ENCODE data around the gene GATB. TPM values are rescaled to one million over a fixed set of nuclear protein-coding genes. Genes with fewer than 3 reads are reported as not detected.

Gene GATB
- total RNA-seq, 5 donors from 2014 or later (not counting 1 experiment from before 2014, with no cell fraction given), result 9.6 to 15.3 (median 12.7) TPM

GRCh38 chr4:151721916-151722315, 38.9 kb downstream of the GATB start:
- no peaks in the 10 kb centered on the region for H3K27me3 Mint-ChIP-seq
- Histone ChIP-seq H3K4me3 (ENCODE audit: control insufficient read depth in 1 of 2, extremely low read depth in 1 of 2, low read length in 1 of 2) (no peak overlapping the region), H3K27me3 (replicated peaks in 1 of 2; ENCODE audit: control insufficient read depth in 2 of 2, extremely low read depth in 1 of 2, insufficient read depth in 2 of 2, low read length in 1 of 2) (no peaks in the 10 kb centered on the region), H3K27ac (ENCODE audit: low read length) (no peak overlapping the region), H3K9me3 (no peaks in the 10 kb centered on the region), H3K4me1 (ENCODE audit: control insufficient read depth in 1 of 2, extremely low read depth in 1 of 2, insufficient read depth in 2 of 2, low read length in 2 of 2) (peaks cover 0 to 3% of the 10 kb centered on the region in 2 experiments), H3K36me3 (ENCODE audit: control insufficient read depth in 2 of 2, extremely low read depth in 1 of 2, insufficient read depth in 1 of 2, low read length in 1 of 2) (peaks cover 3 to 6% of the 10 kb centered on the region in 2 donors)
- CTCF ChIA-PET, result interaction anchor here in 1 of 2 donors (0.5 kb wide), 1 partner anchor 409 kb away, joined by 4 read pairs; no protein-coding TSS in a partner anchor
- no peaks in the 10 kb centered on the region for H3K9me3 Mint-ChIP-seq
- peaks cover 46% of the 10 kb centered on the region for H3K36me3 Mint-ChIP-seq
- whole genome bisulfite sequencing (ENCODE audit: insufficient coverage), result 100% methylated on average over 1 of the region's 2 CpGs
- no peak for ATAC-seq (replicated peaks in 1 of 4)
- H3K4me1 Mint-ChIP-seq, result no peaks in the 10 kb centered on the region
- H3K27ac Mint-ChIP-seq, result no peak overlapping the region
- no peak overlapping the region for H3K4me3 Mint-ChIP-seq
- DNase-seq, result no peak
- POLR2A ChIA-PET, result no interaction called here

GRCh38 chr4:151721466-151721865, 39.3 kb downstream of the GATB start:
- no peaks in the 10 kb centered on the region for H3K4me1 Mint-ChIP-seq
- Histone ChIP-seq H3K4me3 (ENCODE audit: control insufficient read depth in 1 of 2, extremely low read depth in 1 of 2, low read length in 1 of 2) (no peak overlapping the region), H3K27me3 (replicated peaks in 1 of 2; ENCODE audit: control insufficient read depth in 2 of 2, extremely low read depth in 1 of 2, insufficient read depth in 2 of 2, low read length in 1 of 2) (no peaks in the 10 kb centered on the region), H3K27ac (ENCODE audit: low read length) (no peak overlapping the region), H3K4me1 (ENCODE audit: control insufficient read depth in 1 of 2, extremely low read depth in 1 of 2, insufficient read depth in 2 of 2, low read length in 2 of 2) (peaks cover 0 to 3% of the 10 kb centered on the region in 2 experiments), H3K9me3 (no peaks in the 10 kb centered on the region), H3K36me3 (ENCODE audit: control insufficient read depth in 2 of 2, extremely low read depth in 1 of 2, insufficient read depth in 1 of 2, low read length in 1 of 2) (peaks cover 3 to 6% of the 10 kb centered on the region in 2 donors)
- 91% methylated on average over 5 of the region's 7 CpGs for WGBS (ENCODE audit: insufficient coverage)
- no peaks in the 10 kb centered on the region for H3K27me3 Mint-ChIP-seq
- no peak for ATAC-seq (replicated peaks in 1 of 4)
- no peak overlapping the region for H3K4me3 Mint-ChIP-seq
- no peaks in the 10 kb centered on the region for H3K9me3 Mint-ChIP-seq
- ChIA-PET POLR2A (no interaction called here), CTCF (interaction anchor here in 1 of 2 donors (0.5 kb wide), 1 partner anchor 409 kb away, joined by 4 read pairs; no protein-coding TSS in a partner anchor)
- no peak overlapping the region for H3K27ac Mint-ChIP-seq
- DNase-seq, result no peak
- peaks cover 50% of the 10 kb centered on the region for H3K36me3 Mint-ChIP-seq

GRCh38 chr4:151719956-151720334, 40.9 kb downstream of the GATB start:
- 92% methylated on average over 6 of the region's 8 CpGs for WGBS (ENCODE audit: insufficient coverage)

GRCh38 chr4:151718984-151719955, 41.5 kb downstream of the GATB start:
- Mint-ChIP-seq H3K27me3 (no peaks in the 10 kb centered on the region), H3K36me3 (peaks cover 64% of the 10 kb centered on the region), H3K4me3 (no peak overlapping the region), H3K4me1 (no peaks in the 10 kb centered on the region), H3K9me3 (no peaks in the 10 kb centered on the region), H3K27ac (no peak overlapping the region)
- POLR2A ChIA-PET, result no interaction called here
- no peak overlapping the region for H3K27ac ChIP-seq (ENCODE audit: low read length)
- CTCF ChIA-PET, result interaction anchor here in 1 of 2 donors (0.6 kb wide), 1 partner anchor 1102 kb away, joined by 3 read pairs; no protein-coding TSS in a partner anchor
- H3K36me3 ChIP-seq (ENCODE audit: control insufficient read depth in 2 of 2, extremely low read depth in 1 of 2, insufficient read depth in 1 of 2, low read length in 1 of 2), result peaks cover 3 to 9% of the 10 kb centered on the region in 2 donors
- no peaks in the 10 kb centered on the region for H3K27me3 ChIP-seq (replicated peaks in 1 of 2; ENCODE audit: control insufficient read depth in 2 of 2, extremely low read depth in 1 of 2, insufficient read depth in 2 of 2, low read length in 1 of 2)
- no peak overlapping the region for H3K4me3 ChIP-seq (ENCODE audit: control insufficient read depth in 1 of 2, extremely low read depth in 1 of 2, low read length in 1 of 2)
- no peaks in the 10 kb centered on the region for H3K9me3 ChIP-seq
- H3K4me1 ChIP-seq (ENCODE audit: control insufficient read depth in 1 of 2, extremely low read depth in 1 of 2, insufficient read depth in 2 of 2, low read length in 2 of 2), result no peaks in the 10 kb centered on the region
- DNase-seq (no peak), ATAC-seq (replicated peaks in 1 of 4) (no peak)
- WGBS (ENCODE audit: insufficient coverage), result 94% methylated on average over 8 of the region's 19 CpGs

More at GRCh38 chr4:151719956-151720334, 40.9 kb downstream of the GATB start:
- Mint-ChIP-seq H3K27ac (no peak overlapping the region), H3K36me3 (peaks cover 60% of the 10 kb centered on the region), H3K9me3 (no peaks in the 10 kb centered on the region), H3K4me1 (no peaks in the 10 kb centered on the region), H3K27me3 (no peaks in the 10 kb centered on the region), H3K4me3 (no peak overlapping the region)
- DNase-seq (no peak), ATAC-seq (replicated peaks in 1 of 4) (no peak)
- H3K9me3 ChIP-seq, result no peaks in the 10 kb centered on the region
- H3K4me1 ChIP-seq (ENCODE audit: control insufficient read depth in 1 of 2, extremely low read depth in 1 of 2, insufficient read depth in 2 of 2, low read length in 2 of 2), result peaks cover 0 to under 1% of the 10 kb centered on the region in 2 experiments
- H3K36me3 ChIP-seq (ENCODE audit: control insufficient read depth in 2 of 2, extremely low read depth in 1 of 2, insufficient read depth in 1 of 2, low read length in 1 of 2), result peaks cover 3 to 9% of the 10 kb centered on the region in 2 donors
- H3K27me3 ChIP-seq (replicated peaks in 1 of 2; ENCODE audit: control insufficient read depth in 2 of 2, extremely low read depth in 1 of 2, insufficient read depth in 2 of 2, low read length in 1 of 2), result no peaks in the 10 kb centered on the region
- CTCF ChIA-PET, result no interaction called here
- no peak overlapping the region for H3K4me3 ChIP-seq (ENCODE audit: control insufficient read depth in 1 of 2, extremely low read depth in 1 of 2, low read length in 1 of 2)
- POLR2A ChIA-PET, result no interaction called here
- H3K27ac ChIP-seq (ENCODE audit: low read length), result no peak overlapping the region

GRCh38 chr4:151717909-151718628, 42.7 kb downstream of the GATB start:
- H3K27ac ChIP-seq (ENCODE audit: low read length), result no peak overlapping the region
- DNase-seq (no peak), ATAC-seq (replicated peaks in 1 of 4) (no peak)
- ChIA-PET CTCF (interaction anchor here in 1 of 2 donors (0.6 kb wide), 1 partner anchor 1100 kb away, joined by 3 read pairs; no protein-coding TSS in a partner anchor), POLR2A (no interaction called here)
- no peak overlapping the region for H3K4me3 ChIP-seq (ENCODE audit: control insufficient read depth in 1 of 2, extremely low read depth in 1 of 2, low read length in 1 of 2)
- 76% methylated on average over 3 of the region's 10 CpGs for WGBS (ENCODE audit: insufficient coverage)
- H3K27me3 ChIP-seq (replicated peaks in 1 of 2; ENCODE audit: control insufficient read depth in 2 of 2, extremely low read depth in 1 of 2, insufficient read depth in 2 of 2, low read length in 1 of 2), result no peaks in the 10 kb centered on the region
- H3K36me3 ChIP-seq (ENCODE audit: control insufficient read depth in 2 of 2, extremely low read depth in 1 of 2, insufficient read depth in 1 of 2, low read length in 1 of 2), result peaks cover 3 to 16% of the 10 kb centered on the region in 2 donors
- H3K27me3 Mint-ChIP-seq, result no peaks in the 10 kb centered on the region
- H3K9me3 Mint-ChIP-seq, result no peaks in the 10 kb centered on the region
- no peak overlapping the region for H3K4me3 Mint-ChIP-seq
- H3K36me3 Mint-ChIP-seq, result peaks cover 69% of the 10 kb centered on the region
- H3K27ac Mint-ChIP-seq, result no peak overlapping the region
- no peaks in the 10 kb centered on the region for H3K4me1 Mint-ChIP-seq
- H3K9me3 ChIP-seq, result no peaks in the 10 kb centered on the region
- no peaks in the 10 kb centered on the region for H3K4me1 ChIP-seq (ENCODE audit: control insufficient read depth in 1 of 2, extremely low read depth in 1 of 2, insufficient read depth in 2 of 2, low read length in 2 of 2)

GRCh38 chr4:151717314-151717713, 43.5 kb downstream of the GATB start:
- H3K36me3 ChIP-seq (ENCODE audit: control insufficient read depth in 2 of 2, extremely low read depth in 1 of 2, insufficient read depth in 1 of 2, low read length in 1 of 2), result peaks cover 3 to 16% of the 10 kb centered on the region in 2 donors
- H3K27ac Mint-ChIP-seq, result no peak overlapping the region
- no peak overlapping the region for H3K27ac ChIP-seq (ENCODE audit: low read length)
- ChIA-PET POLR2A (no interaction called here), CTCF (no interaction called here)
- no peaks in the 10 kb centered on the region for H3K4me1 Mint-ChIP-seq
- no peak for DNase-seq
- no peak overlapping the region for H3K4me3 ChIP-seq (ENCODE audit: control insufficient read depth in 1 of 2, extremely low read depth in 1 of 2, low read length in 1 of 2)
- no peaks in the 10 kb centered on the region for H3K27me3 Mint-ChIP-seq
- H3K27me3 ChIP-seq (replicated peaks in 1 of 2; ENCODE audit: control insufficient read depth in 2 of 2, extremely low read depth in 1 of 2, insufficient read depth in 2 of 2, low read length in 1 of 2), result no peaks in the 10 kb centered on the region
- peaks cover 65% of the 10 kb centered on the region for H3K36me3 Mint-ChIP-seq
- H3K9me3 Mint-ChIP-seq, result no peaks in the 10 kb centered on the region
- H3K4me3 Mint-ChIP-seq, result no peak overlapping the region
- WGBS (ENCODE audit: insufficient coverage), result no CpG with 5 or more reads among the region's 2 CpGs
- ATAC-seq (replicated peaks in 1 of 4), result no peak
- no peaks in the 10 kb centered on the region for H3K9me3 ChIP-seq
- no peaks in the 10 kb centered on the region for H3K4me1 ChIP-seq (ENCODE audit: control insufficient read depth in 1 of 2, extremely low read depth in 1 of 2, insufficient read depth in 2 of 2, low read length in 2 of 2)

All from T-cell (primary cell).